GM12891 (cell line): ENCODE measurements around the gene CYFIP1.

Experiments used
- PAX5 ChIP-seq: IDR thresholded peaks from 2 replicates; pipeline ENCODE4 v1.6.1; 2011; ENCODE audit warnings: low read length, moderate library complexity, mild to moderate bottlenecking; ENCODE audit not compliant: insufficient read depth, severe bottlenecking
- POLR2A ChIP-seq: IDR thresholded peaks from 2 replicates; pipeline ENCODE4 v1.6.1; 2011; ENCODE audit warnings: low read depth, low read length, control low read depth
- POLR2AphosphoS5 ChIP-seq: IDR thresholded peaks from 2 replicates; pipeline ENCODE4 v1.6.1; 2011; ENCODE audit warnings: low read depth, low read length, control low read depth
- SPI1 ChIP-seq: IDR thresholded peaks from 2 replicates; pipeline ENCODE4 v1.6.1; 2011; ENCODE audit warnings: low read depth, low read length, control low read depth
- TAF1 ChIP-seq: IDR thresholded peaks from 2 replicates; pipeline ENCODE4 v1.6.1; 2011; ENCODE audit warnings: low read depth, low read length, control low read depth

DNA sequence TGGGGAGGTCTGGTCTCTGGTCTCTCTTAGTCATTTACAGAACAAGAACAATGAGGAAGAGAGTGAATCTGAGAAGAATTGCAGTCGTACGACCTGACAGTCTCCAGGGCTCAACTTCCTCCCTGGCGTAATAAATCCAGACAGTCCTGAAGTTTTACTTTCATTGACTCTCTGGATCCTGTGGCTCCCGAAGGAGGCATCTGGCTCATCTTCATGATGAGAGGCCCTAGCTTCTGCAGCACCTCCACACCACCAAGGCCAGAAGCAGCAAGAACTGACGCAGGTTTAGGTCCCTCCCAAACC is 11.8 kb upstream of the CYFIP1 start:
- no peak for TF ChIP-seq SPI1
- no peak for TF ChIP-seq POLR2A
- no peak for TF ChIP-seq POLR2AphosphoS5
- TF ChIP-seq TAF1: no peak
- TF ChIP-seq PAX5: no peak
